ENCODE data around the gene SSRP1. TPM values are rescaled to one million over a fixed set of nuclear protein-coding genes. Genes with fewer than 3 reads are reported as not detected.

Gene SSRP1
- total and polyA plus RNA-seq, 2 of the 4 experiments (the other 2 are of a cell fraction): 106 to 146 TPM

GRCh38 chr11:57335023-57335342 lies 709 bp downstream of the SSRP1 start:
- Histone ChIP-seq H2AK9ac (replicated peaks; ENCODE audit: low read depth, low read length, poor library complexity) (peak overlapping the region; percentile 94), H3K4me1 (ENCODE audit: control insufficient read depth, insufficient read depth, low read length) (peaks cover 8% of the 10 kb centered on the region), H3K36me3 (ENCODE audit: control insufficient read depth, insufficient read depth, low read length) (peaks cover 35% of the 10 kb centered on the region), H2AFZ (replicated peaks; ENCODE audit: low read length, poor library complexity) (peak overlapping the region; percentile 86), H3K4me2 (ENCODE audit: low read depth, low read length) (peak overlapping the region; percentile 95), H3K27ac (ENCODE audit: insufficient read depth, low read length) (peak overlapping the region; percentile 77), H3K14ac (replicated peaks; ENCODE audit: low read depth, low read length) (peak overlapping the region; percentile 85), H3K79me1 (ENCODE audit: low read depth in 1 of 2, low read length in 2 of 2) (peaks cover 42 to 56% of the 10 kb centered on the region in 2 experiments), H3K9ac (ENCODE audit: low read depth, low read length) (peak overlapping the region; percentile 80), H2BK15ac (ENCODE audit: low read depth, low read length) (no peak overlapping the region), H3K18ac (ENCODE audit: low read depth, low read length) (no peak overlapping the region), H4K91ac (ENCODE audit: insufficient read depth, low read depth, low read length) (peak overlapping the region; percentile 38; the same call in 1 of the 2 replicates), H2BK5ac (ENCODE audit: low read depth, low read length, poor library complexity, severe bottlenecking) (no peak overlapping the region), H2BK20ac (ENCODE audit: low read depth, low read length) (no peak overlapping the region), H4K8ac (ENCODE audit: low read depth in 2 of 2, low read length in 2 of 2) (peak overlapping the region; percentile 81 to 85; a peak in 3 of 4 replicates), H4K20me1 (ENCODE audit: insufficient read depth, low read length) (0 out of 2 replicates have a peak, but pooled peaks cover 3% of the 10 kb centered on the region), H3K4me3 (ENCODE audit: insufficient read depth, low read depth, low read length) (peak overlapping the region; percentile 76), H3K23ac (ENCODE audit: low read depth, low read length) (peak overlapping the region; percentile 69), H4K5ac (ENCODE audit: low read depth, low read length) (peak overlapping the region; percentile 40; the same call in 1 of the 2 replicates), H3K9me3 (ENCODE audit: control insufficient read depth, insufficient read depth, low read length) (no peaks in the 10 kb centered on the region), H2AK5ac (ENCODE audit: low read depth, low read length) (peak overlapping the region; percentile 31), H3K27me3 (ENCODE audit: control insufficient read depth, insufficient read depth, low read length) (peaks cover 15% of the 10 kb centered on the region), H3K4ac (ENCODE audit: low read depth, low read length) (peak overlapping the region; percentile 63), H3K9me1 (ENCODE audit: insufficient read depth, low read length) (peaks cover 14% of the 10 kb centered on the region), H3K56ac (ENCODE audit: extremely low read depth, insufficient read depth, low read length) (peak overlapping the region; percentile 63), H2BK120ac (ENCODE audit: low read depth, low read length) (no peak overlapping the region)
- no peak for ATAC-seq (ENCODE audit: low read depth)
- POLR2A ChIA-PET (ENCODE audit: unreplicated experiment): interaction anchor here (1.4 kb wide), 1 partner anchor 9 kb away, joined by 9 read pairs; the partner anchor contains the start of gene TNKS1BP1
- CTCF ChIA-PET: interaction anchor here (0.5 to 2.4 kb wide), 2 partner anchors 11 to 62 kb away, joined by 3 to 10 read pairs; no protein-coding TSS in a partner anchor
- dilution Hi-C loops (cut with HindIII; ENCODE audit: low sequenced_read_pairs, unreplicated experiment): no loop called here
- WGBS, 2 experiments (ENCODE audit: extremely low coverage in 2 of 2, insufficient read length in 1 of 2): 0% methylated on average over 5 of the region's 7 CpGs; no CpG with 5 or more reads in 1 of the 2 experiments
- no peak for DNase-seq
- intact Hi-C loops (cut with micrococcal nuclease): no loop called here
- no TSS peak for BruUV-seq (replicated peaks)
- TF ChIP-seq POLR2A (IDR thresholded peaks at IDR 0.05; ENCODE audit: low read depth, low read length): no peak
- no peak for TF ChIP-seq MAFK (IDR thresholded peaks at IDR 0.05; ENCODE audit: low read depth, low read length)
- TF ChIP-seq BHLHE40 (IDR thresholded peaks at IDR 0.05; ENCODE audit: low read depth, low read length): no peak
- TF ChIP-seq MXI1 (IDR thresholded peaks at IDR 0.05; ENCODE audit: borderline replicate concordance, low read depth, low read length): no peak
- in situ Hi-C loops (cut with MboI; ENCODE audit: low sequenced_read_pairs): no loop called here
